Measurements from ENCODE around the gene MORF4L1.
"Not testable (repeated sequence)": the region's sequence is repeated elsewhere in the genome, so short reads cannot be mapped to it uniquely, and the experiment has no call there.

Gene MORF4L1

GRCh38 chr15:78854833-78855372 is 17.8 kb upstream of the MORF4L1 start:
- no peak overlapping the region for H3K27ac ChIP-seq
- H3K4me3 ChIP-seq: no peak overlapping the region

GRCh38 chr15:78855746-78856145 is 16.9 kb upstream of the MORF4L1 start:
- H3K4me3 ChIP-seq: no peak overlapping the region
- no peak overlapping the region for H3K27ac ChIP-seq

GRCh38 chr15:78859971-78860719 is 12.5 kb upstream of the MORF4L1 start:
- peak overlapping the region in 12 of 21 experiments; percentile 18 to 73 (median 44) for H3K27ac ChIP-seq
- H3K4me3 ChIP-seq: peak overlapping the region; percentile 20 to 48 (median 35)

GRCh38 chr15:78865585-78865984 is 7.1 kb upstream of the MORF4L1 start:
- not testable (repeated sequence) for H3K4me3 ChIP-seq, H3K27ac ChIP-seq

- not testable (repeated sequence) for H3K27ac ChIP-seq, H3K4me3 ChIP-seq
These were observed 6.7 kb upstream of the MORF4L1 start for GRCh38 chr15:78866031-78866430.

GRCh38 chr15:78866803-78867202 is 5.9 kb upstream of the MORF4L1 start:
- H3K4me3 ChIP-seq: no peak overlapping the region

GRCh38 chr15:78868366-78868765 is 4.3 kb upstream of the MORF4L1 start:
- Histone ChIP-seq H3K4me3 (no peak overlapping the region), H3K27ac (no peak overlapping the region)

More at GRCh38 chr15:78866803-78867202, 5.9 kb upstream of the MORF4L1 start:
- H3K27ac ChIP-seq: no peak overlapping the region

GRCh38 chr15:78871483-78872127 is 1.1 kb upstream of the MORF4L1 start:
- peak overlapping the region in 1 of 7 experiments; percentile 78 for H3K4me3 ChIP-seq
- H3K27ac ChIP-seq: peak overlapping the region in 11 of 21 experiments; percentile 95 to 100 (median 100)

GRCh38 chr15:78872972-78873792 is 492 bp downstream of the MORF4L1 start:
- Histone ChIP-seq H3K4me3 (peak overlapping the region; percentile 78 to 97 (median 94)), H3K27ac (peak overlapping the region; percentile 95 to 100 (median 99))

- H3K4me3 ChIP-seq: peak overlapping the region; percentile 78 to 97 (median 94)
- peak overlapping the region; percentile 95 to 100 (median 99) for H3K27ac ChIP-seq
These were observed 1.4 kb downstream of the MORF4L1 start for GRCh38 chr15:78873793-78874765.

- peak overlapping the region in 9 of 21 experiments; percentile 12 to 100 (median 100) for H3K27ac ChIP-seq
- H3K4me3 ChIP-seq: peak overlapping the region in 6 of 7 experiments; percentile 78 to 97 (median 94)
These were observed 2.6 kb downstream of the MORF4L1 start for GRCh38 chr15:78875107-78875914.

GRCh38 chr15:78876954-78877353 is 4.3 kb downstream of the MORF4L1 start:
- not testable (repeated sequence) for H3K4me3 ChIP-seq, H3K27ac ChIP-seq

GRCh38 chr15:78878356-78878755 is 5.7 kb downstream of the MORF4L1 start:
- Histone ChIP-seq H3K4me3 (no peak overlapping the region), H3K27ac (no peak overlapping the region)

- H3K27ac ChIP-seq: peak overlapping the region in 2 of 21 experiments; percentile 41 to 47
- H3K4me3 ChIP-seq: no peak overlapping the region
These were observed 7.0 kb downstream of the MORF4L1 start for GRCh38 chr15:78879517-78880241.

- H3K27ac ChIP-seq: peak overlapping the region in 1 of 21 experiments; percentile 43
- H3K4me3 ChIP-seq: no peak overlapping the region
These were observed 7.5 kb downstream of the MORF4L1 start for GRCh38 chr15:78880242-78880533.

GRCh38 chr15:78880813-78881212 is 8.1 kb downstream of the MORF4L1 start:
- Histone ChIP-seq H3K4me3 (no peak overlapping the region), H3K27ac (peak overlapping the region in 1 of 21 experiments; percentile 43)

GRCh38 chr15:78881681-78882080 is 9.0 kb downstream of the MORF4L1 start:
- Histone ChIP-seq H3K27ac (no peak overlapping the region), H3K4me3 (no peak overlapping the region)

Data from skin epidermis (tissue), 12 donors.